ENCODE results near the gene FRMPD4. TPM values are rescaled to one million over a fixed set of nuclear protein-coding genes. Genes with fewer than 3 reads are reported as not detected.

FRMPD4 gene
- polyA plus RNA-seq, 1 experiment: 0.82 TPM

DNA sequence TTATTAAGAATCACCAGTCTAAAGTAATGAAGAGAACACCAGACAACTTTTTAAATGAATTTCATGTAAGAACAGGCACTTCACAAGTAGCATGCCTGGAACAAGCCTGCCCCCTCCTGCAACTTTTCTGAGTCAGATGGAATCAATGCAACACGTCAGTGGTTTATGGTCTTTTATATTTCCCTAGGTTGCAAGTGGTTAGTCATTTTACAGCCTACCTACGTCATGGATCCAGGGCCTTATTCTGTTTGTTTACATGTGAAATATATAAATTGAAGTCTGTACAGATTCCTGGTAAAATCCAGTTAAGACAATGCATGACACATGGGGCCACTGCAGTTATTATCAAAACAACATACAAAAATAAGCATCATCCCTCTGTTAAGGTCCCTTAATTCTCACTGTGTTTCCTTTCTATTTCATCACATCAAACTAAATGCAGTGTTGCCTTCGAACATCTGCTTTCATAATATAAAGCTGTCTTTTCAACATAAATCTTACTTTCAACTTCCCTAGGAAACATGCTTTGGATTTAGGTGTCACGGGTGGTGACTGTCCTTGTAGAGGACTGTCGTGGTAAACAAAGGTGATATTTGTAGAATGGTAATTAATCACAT lies 309.3 kb downstream of the FRMPD4 start:
- DNase-seq (ENCODE audit: low read depth): peak; percentile 74
- ChIA-PET POLR2A (no interaction called here), CTCF (no interaction called here)
- Histone ChIP-seq H3K36me3 (ENCODE audit: control insufficient read depth, insufficient read depth, low read length) (no peaks in the 10 kb centered on the region), H3K27me3 (ENCODE audit: control insufficient read depth, insufficient read depth, low read length) (no peaks in the 10 kb centered on the region), H3K4me3 (ENCODE audit: low read depth, low read length) (no peak overlapping the region)
- TF ChIP-seq, protein P1, sequence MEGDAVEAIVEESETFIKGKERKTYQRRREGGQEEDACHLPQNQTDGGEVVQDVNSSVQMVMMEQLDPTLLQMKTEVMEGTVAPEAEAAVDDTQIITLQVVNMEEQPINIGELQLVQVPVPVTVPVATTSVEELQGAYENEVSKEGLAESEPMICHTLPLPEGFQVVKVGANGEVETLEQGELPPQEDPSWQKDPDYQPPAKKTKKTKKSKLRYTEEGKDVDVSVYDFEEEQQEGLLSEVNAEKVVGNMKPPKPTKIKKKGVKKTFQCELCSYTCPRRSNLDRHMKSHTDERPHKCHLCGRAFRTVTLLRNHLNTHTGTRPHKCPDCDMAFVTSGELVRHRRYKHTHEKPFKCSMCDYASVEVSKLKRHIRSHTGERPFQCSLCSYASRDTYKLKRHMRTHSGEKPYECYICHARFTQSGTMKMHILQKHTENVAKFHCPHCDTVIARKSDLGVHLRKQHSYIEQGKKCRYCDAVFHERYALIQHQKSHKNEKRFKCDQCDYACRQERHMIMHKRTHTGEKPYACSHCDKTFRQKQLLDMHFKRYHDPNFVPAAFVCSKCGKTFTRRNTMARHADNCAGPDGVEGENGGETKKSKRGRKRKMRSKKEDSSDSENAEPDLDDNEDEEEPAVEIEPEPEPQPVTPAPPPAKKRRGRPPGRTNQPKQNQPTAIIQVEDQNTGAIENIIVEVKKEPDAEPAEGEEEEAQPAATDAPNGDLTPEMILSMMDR (IDR thresholded peaks at IDR 0.05; ENCODE audit: insufficient read depth, low read depth, low read length): peak; percentile 14; the same call in 1 of the 2 replicates

DNA sequence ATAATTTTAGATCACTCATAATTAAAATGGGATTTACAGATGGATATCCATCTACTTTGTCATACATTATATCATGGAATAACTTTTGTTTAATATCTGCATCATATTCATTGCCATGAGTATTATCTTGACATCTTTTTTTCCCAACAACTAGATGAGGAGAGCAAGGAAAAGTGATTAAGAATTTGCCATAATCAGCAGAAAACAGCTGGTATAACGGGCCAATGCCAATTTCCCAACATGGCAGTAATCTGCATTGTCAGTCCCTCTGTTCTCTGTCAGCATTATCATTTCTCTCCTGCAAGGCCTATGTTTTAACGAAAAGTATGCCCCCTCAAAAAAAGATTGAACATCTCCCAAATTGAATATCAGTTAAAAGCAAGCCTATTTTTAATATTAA lies 314.0 kb downstream of the FRMPD4 start:
- TF ChIP-seq, protein P1 (IDR thresholded peaks at IDR 0.05; ENCODE audit: insufficient read depth, low read depth, low read length): no peak
- Histone ChIP-seq H3K36me3 (ENCODE audit: control insufficient read depth, insufficient read depth, low read length) (no peaks in the 10 kb centered on the region), H3K4me3 (ENCODE audit: low read depth, low read length) (no peak overlapping the region), H3K27me3 (ENCODE audit: control insufficient read depth, insufficient read depth, low read length) (no peaks in the 10 kb centered on the region)
- CTCF ChIA-PET: interaction anchor here (0.7 kb wide), 2 partner anchors 74 to 362 kb away, joined by 3 read pairs; no protein-coding TSS in a partner anchor
- POLR2A ChIA-PET: no interaction called here
- DNase-seq (ENCODE audit: low read depth): no peak

DNA sequence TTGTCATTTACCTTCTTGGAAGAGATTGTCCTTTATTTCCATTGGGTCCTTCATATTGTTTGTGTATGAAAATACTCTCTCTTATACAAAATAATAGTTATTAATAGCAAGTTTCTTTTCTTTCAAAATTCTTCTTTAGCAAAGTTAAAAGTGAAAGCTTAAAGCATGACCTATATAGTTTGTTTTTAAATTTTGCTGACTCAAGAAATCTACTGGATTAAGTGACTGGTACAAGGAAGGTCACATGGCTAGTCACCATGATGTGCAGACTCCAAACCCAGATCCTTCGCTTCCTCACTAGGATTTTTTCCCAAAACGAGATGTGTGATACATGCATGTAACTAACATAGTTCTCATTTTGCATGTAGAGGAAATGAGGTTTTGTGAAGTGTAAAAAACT lies 322.7 kb downstream of the FRMPD4 start:
- no peak overlapping the region for H3K4me3 ChIP-seq (ENCODE audit: low read depth, low read length)
- ChIA-PET POLR2A (no interaction called here), CTCF (no interaction called here)

DNA sequence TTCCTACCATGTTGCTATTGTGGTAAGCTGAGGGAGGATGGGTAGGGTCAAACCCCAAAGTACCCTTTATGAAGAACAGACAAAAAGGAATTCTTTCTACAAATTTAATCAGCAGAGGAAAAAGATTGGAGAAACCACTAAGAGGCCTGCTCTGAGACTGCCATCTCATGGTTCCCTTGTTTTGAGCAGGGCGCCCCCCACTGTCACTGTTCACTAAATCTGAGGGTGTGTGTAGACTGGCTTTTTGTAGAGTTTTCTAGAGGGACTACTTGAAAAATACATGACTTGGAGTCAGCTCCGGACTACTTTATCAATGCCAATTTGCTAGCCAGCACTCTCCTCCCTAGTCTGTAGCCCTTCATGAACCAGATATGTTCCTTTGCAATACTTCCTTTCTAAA lies 324.8 kb downstream of the FRMPD4 start:
- POLR2A ChIA-PET: no interaction called here
- no peak overlapping the region for H3K4me3 ChIP-seq (ENCODE audit: low read depth, low read length)
- CTCF ChIA-PET: no interaction called here
- TF ChIP-seq, protein P1 (IDR thresholded peaks at IDR 0.05; ENCODE audit: insufficient read depth, low read depth, low read length): no peak
- H3K36me3 ChIP-seq (ENCODE audit: control insufficient read depth, insufficient read depth, low read length): no peaks in the 10 kb centered on the region
- no peak for DNase-seq (ENCODE audit: low read depth)
- H3K27me3 ChIP-seq (ENCODE audit: control insufficient read depth, insufficient read depth, low read length): no peaks in the 10 kb centered on the region

More for the DNA sequence above, 322.7 kb downstream of the FRMPD4 start:
- no peaks in the 10 kb centered on the region for H3K27me3 ChIP-seq (ENCODE audit: control insufficient read depth, insufficient read depth, low read length)
- DNase-seq (ENCODE audit: low read depth): no peak
- H3K36me3 ChIP-seq (ENCODE audit: control insufficient read depth, insufficient read depth, low read length): no peaks in the 10 kb centered on the region
- TF ChIP-seq, protein P1 (IDR thresholded peaks at IDR 0.05; ENCODE audit: insufficient read depth, low read depth, low read length): no peak

DNA sequence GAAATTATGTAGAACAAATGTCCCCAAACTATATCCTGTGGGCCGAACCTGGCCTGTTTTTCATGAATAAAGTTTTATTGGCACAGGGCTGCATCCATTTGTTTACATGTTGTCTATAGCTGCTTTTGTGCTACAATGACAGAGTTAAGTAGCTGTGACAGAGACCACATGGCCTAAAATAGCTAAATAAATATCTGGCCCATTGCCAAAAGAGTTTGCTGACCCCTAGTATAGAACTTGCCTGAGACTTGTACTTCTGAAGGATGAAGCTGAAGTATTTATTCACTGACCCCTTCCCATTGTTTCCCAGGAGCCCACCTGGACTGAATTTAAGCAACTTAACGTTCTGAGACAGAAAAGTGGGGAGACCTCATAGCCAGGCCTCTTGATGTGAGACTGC lies 325.6 kb downstream of the FRMPD4 start:
- CTCF ChIA-PET: no interaction called here
- DNase-seq (ENCODE audit: low read depth): no peak
- H3K4me3 ChIP-seq (ENCODE audit: low read depth, low read length): no peak overlapping the region
- POLR2A ChIA-PET: no interaction called here
- no peaks in the 10 kb centered on the region for H3K27me3 ChIP-seq (ENCODE audit: control insufficient read depth, insufficient read depth, low read length)
- TF ChIP-seq, protein P1 (IDR thresholded peaks at IDR 0.05; ENCODE audit: insufficient read depth, low read depth, low read length): no peak
- no peaks in the 10 kb centered on the region for H3K36me3 ChIP-seq (ENCODE audit: control insufficient read depth, insufficient read depth, low read length)

Measured in BJ (cell line).